Activated CD8-positive, alpha-beta T cell treated with anti-CD3 and anti-CD28 coated beads for 36 hours (primary cell): ENCODE results near the gene DHRS7C. TPM values are rescaled to one million over a fixed set of nuclear protein-coding genes. Genes with fewer than 3 reads are reported as not detected.

Source experiments
- ATAC-seq: fragments of 200-7000 bp; cut with Tn5 transposase; one replicate; pipeline ENCODE4 v1.10.0; 2021; ENCODE audit warnings: mild to moderate bottlenecking, moderate library complexity
- CTCF ChIA-PET: fragments of 350-600 bp; sonication (Branson Sonifier 250); formaldehyde crosslinking; loops from one replicate; lab custom pipeline; 2021; ENCODE audit warnings: antibody characterized with exemption; lab: Charles Lee
- POLR2A ChIA-PET: fragments of 350-600 bp; sonication (Branson Sonifier 250); formaldehyde crosslinking; loops from one replicate; lab custom pipeline; 2021; ENCODE audit warnings: antibody characterized with exemption; lab: Charles Lee
- DNase-seq: peaks from one replicate; pipeline ENCODE4 v3.0.0-alpha.2; 2020
- H3K27ac Mint-ChIP-seq: one replicate; pipeline ENCODE4 v1.8.0; 2021; ENCODE audit warnings: mild to moderate bottlenecking, mixed read lengths
- H3K27me3 Mint-ChIP-seq: one replicate; pipeline ENCODE4 v1.8.0; 2021; ENCODE audit warnings: mixed read lengths
- H3K36me3 Mint-ChIP-seq: one replicate; pipeline ENCODE4 v1.8.0; 2021; ENCODE audit warnings: low read depth, mixed read lengths
- H3K4me1 Mint-ChIP-seq: one replicate; pipeline ENCODE4 v1.8.0; 2021; ENCODE audit warnings: low read depth, mixed read lengths
- H3K4me3 Mint-ChIP-seq: one replicate; pipeline ENCODE4 v1.8.0; 2021; ENCODE audit warnings: mild to moderate bottlenecking, moderate library complexity, mixed read lengths
- H3K9me3 Mint-ChIP-seq: one replicate; pipeline ENCODE4 v1.8.0; 2021; ENCODE audit warnings: mixed read lengths
- intact Hi-C: fragments of 100-400 bp; cut with micrococcal nuclease; formaldehyde crosslinking; loops from one replicate; pipeline ENCODE4 v1.10.0; 2022
- total RNA-seq, 2 experiments: library from RNA; stranded (reverse); gene quantifications; one replicate each; pipeline ENCODE4 v1.2.3, GENCODE V29; 2021
- TF ChIP-seq, protein P1 (sequence below): fragments of 200-600 bp; IDR thresholded peaks from one replicate; pipeline ENCODE4 v1.8.0; 2022; ENCODE audit warnings: antibody characterized with exemption, mild to moderate bottlenecking

Gene DHRS7C
- total RNA-seq, 2 experiments from 2014 or later, result not detected

DNA sequence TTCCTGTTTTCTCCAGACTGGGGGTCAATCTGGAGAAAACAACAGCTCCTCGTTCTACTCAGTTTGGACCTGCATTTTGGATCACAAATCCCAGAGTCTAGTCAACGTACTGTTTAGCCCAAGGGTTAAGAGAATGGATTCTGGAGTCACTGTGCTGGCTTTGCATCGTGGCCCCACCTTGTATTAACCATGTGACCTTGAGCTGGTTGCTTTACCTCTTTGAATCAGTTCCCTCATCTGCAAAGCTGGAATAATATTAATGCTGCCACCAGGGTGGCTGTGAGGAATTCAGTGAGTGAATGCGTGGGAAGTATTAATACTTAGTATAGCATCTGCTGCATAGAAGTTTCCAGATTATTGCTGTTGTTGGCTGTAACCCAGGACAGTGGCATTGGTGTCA, 11.3 kb upstream of the DHRS7C start:
- Mint-ChIP-seq H3K4me1 (no peaks in the 10 kb centered on the region), H3K27me3 (peaks cover 19% of the 10 kb centered on the region), H3K4me3 (no peak overlapping the region), H3K9me3 (no peaks in the 10 kb centered on the region), H3K36me3 (no peaks in the 10 kb centered on the region), H3K27ac (no peak overlapping the region)
- TF ChIP-seq, protein P1, sequence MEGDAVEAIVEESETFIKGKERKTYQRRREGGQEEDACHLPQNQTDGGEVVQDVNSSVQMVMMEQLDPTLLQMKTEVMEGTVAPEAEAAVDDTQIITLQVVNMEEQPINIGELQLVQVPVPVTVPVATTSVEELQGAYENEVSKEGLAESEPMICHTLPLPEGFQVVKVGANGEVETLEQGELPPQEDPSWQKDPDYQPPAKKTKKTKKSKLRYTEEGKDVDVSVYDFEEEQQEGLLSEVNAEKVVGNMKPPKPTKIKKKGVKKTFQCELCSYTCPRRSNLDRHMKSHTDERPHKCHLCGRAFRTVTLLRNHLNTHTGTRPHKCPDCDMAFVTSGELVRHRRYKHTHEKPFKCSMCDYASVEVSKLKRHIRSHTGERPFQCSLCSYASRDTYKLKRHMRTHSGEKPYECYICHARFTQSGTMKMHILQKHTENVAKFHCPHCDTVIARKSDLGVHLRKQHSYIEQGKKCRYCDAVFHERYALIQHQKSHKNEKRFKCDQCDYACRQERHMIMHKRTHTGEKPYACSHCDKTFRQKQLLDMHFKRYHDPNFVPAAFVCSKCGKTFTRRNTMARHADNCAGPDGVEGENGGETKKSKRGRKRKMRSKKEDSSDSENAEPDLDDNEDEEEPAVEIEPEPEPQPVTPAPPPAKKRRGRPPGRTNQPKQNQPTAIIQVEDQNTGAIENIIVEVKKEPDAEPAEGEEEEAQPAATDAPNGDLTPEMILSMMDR, result no peak
- ChIA-PET POLR2A (no interaction called here), CTCF (no interaction called here)
- ATAC-seq, result no peak
- intact Hi-C loops, result no loop called here
- no peak for DNase-seq

DNA sequence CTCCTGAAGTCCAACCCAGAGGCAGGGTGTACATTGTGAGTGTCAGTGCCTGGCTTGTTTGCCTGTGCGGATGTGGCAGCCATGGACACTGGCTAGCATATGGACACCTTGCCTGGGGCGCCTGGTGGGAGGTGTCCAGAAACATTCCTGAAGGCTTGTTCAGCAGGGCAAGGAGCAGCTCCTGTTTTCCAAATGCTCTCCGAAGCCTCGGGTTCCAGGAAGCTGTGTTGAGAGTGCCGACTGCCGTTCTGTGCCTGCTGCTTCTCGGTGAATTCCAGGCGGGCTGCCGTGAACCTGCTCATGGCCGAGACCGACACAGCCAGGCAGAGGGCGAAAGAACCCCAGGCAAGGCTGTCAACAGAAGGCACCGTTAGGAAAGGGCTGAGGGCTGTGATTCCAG, 10.9 kb upstream of the DHRS7C start:
- H3K9me3 Mint-ChIP-seq, result no peaks in the 10 kb centered on the region
- no peak for ATAC-seq
- ChIA-PET POLR2A (no interaction called here), CTCF (no interaction called here)
- DNase-seq, result no peak
- no peaks in the 10 kb centered on the region for H3K36me3 Mint-ChIP-seq
- no peak overlapping the region for H3K27ac Mint-ChIP-seq
- peaks cover 19% of the 10 kb centered on the region for H3K27me3 Mint-ChIP-seq
- TF ChIP-seq, protein P1, result no peak
- no peak overlapping the region for H3K4me3 Mint-ChIP-seq
- no peaks in the 10 kb centered on the region for H3K4me1 Mint-ChIP-seq
- intact Hi-C loops, result no loop called here

DNA sequence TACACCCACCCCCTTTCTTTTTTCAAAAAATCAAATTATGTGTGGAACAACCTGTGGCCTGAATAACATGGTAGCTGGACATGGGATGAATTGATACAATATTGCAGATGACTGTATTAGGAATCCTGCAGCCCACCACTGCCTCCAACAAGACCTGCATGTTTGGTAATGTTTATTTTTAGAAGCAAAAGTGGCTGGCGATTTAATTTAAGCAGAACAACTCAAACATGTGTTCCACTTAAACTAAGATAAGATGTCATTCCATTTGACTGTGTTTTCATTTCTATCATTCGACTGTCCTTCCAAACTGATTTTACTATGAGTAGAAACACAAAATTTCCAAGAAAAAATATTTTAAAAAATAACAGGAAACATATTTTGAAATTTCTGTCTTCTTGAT, 10.1 kb upstream of the DHRS7C start:
- ChIA-PET CTCF (no interaction called here), POLR2A (no interaction called here)
- DNase-seq, result no peak
- ATAC-seq, result no peak
- Mint-ChIP-seq H3K27ac (no peak overlapping the region), H3K27me3 (peaks cover 20% of the 10 kb centered on the region), H3K4me1 (no peaks in the 10 kb centered on the region), H3K9me3 (no peaks in the 10 kb centered on the region), H3K36me3 (no peaks in the 10 kb centered on the region), H3K4me3 (no peak overlapping the region)
- intact Hi-C loops, result no loop called here
- TF ChIP-seq, protein P1, result no peak

DNA sequence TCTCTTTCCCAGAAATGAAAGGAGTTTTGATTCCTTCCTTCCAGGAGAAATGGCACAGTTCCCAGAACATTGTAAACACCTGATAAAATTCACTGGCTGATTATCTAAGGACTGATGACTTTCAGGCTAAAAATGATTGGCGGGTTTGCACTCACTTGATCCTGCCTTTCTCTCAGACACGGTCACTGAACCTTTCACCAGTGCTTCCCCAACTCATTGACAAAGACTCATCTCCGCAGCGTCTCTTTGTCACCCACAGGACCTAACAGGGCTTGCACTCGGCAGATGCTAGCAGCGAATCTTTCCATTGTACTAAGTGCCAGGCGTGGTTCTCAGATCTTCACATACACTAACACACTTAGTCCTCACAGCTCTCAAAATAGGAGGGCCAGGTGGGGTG, 7.3 kb upstream of the DHRS7C start:
- H3K4me1 Mint-ChIP-seq, result no peaks in the 10 kb centered on the region
- POLR2A ChIA-PET, result no interaction called here
- DNase-seq, result no peak
- H3K4me3 Mint-ChIP-seq, result no peak overlapping the region
- H3K36me3 Mint-ChIP-seq, result no peaks in the 10 kb centered on the region
- no peaks in the 10 kb centered on the region for H3K9me3 Mint-ChIP-seq
- no peak for ATAC-seq
- peaks cover 18% of the 10 kb centered on the region for H3K27me3 Mint-ChIP-seq
- CTCF ChIA-PET, result no interaction called here
- intact Hi-C loops, result no loop called here
- TF ChIP-seq, protein P1, result no peak
- H3K27ac Mint-ChIP-seq, result no peak overlapping the region

DNA sequence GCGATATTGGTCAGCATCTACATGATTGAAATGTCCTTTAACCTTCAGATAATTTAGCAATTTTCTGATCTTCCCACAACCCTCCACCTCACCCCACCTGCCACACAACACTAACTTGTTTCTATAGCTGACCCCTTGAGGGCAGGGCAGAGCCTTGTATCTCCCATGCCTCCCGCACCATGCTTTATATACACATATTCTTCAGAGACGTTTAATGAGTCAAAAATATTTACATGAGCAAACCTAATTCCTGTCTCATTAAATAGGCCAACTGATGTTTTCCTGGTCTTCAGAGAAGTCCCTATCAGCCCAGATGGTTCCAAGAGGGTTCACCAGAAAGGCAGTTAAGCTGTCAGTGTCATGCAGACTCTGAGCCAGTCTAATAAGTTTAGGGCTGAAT, 6.6 kb upstream of the DHRS7C start:
- Mint-ChIP-seq H3K4me1 (no peaks in the 10 kb centered on the region), H3K27ac (no peak overlapping the region), H3K36me3 (no peaks in the 10 kb centered on the region), H3K9me3 (no peaks in the 10 kb centered on the region), H3K4me3 (no peak overlapping the region), H3K27me3 (peaks cover 14% of the 10 kb centered on the region)
- TF ChIP-seq, protein P1, result no peak
- POLR2A ChIA-PET, result no interaction called here
- CTCF ChIA-PET, result no interaction called here
- ATAC-seq (no peak), DNase-seq (no peak)
- intact Hi-C loops, result no loop called here
